Loucy (cell line): ENCODE results near the gene BICD2.

Experiments
- H2AFZ ChIP-seq: fragments of 200-600 bp; sonication (generic); 2 replicates; pipeline ENCODE4 v1.6.0; 2016; ENCODE audit warnings: antibody characterized with exemption, mild to moderate bottlenecking, low read length, moderate library complexity
- H3F3A ChIP-seq: fragments of 200-600 bp; 2 replicates; pipeline ENCODE4 v1.6.0; 2016; ENCODE audit warnings: antibody characterized with exemption, low read depth, mild to moderate bottlenecking
- H3K27me3 ChIP-seq: fragments of 200-600 bp; sonication (generic); 2 replicates; pipeline ENCODE4 v1.6.1; 2014; ENCODE audit warnings: low read length, mild to moderate bottlenecking; ENCODE audit not compliant: insufficient read depth, poor library complexity, severe bottlenecking
- H3K36me3 ChIP-seq: fragments of 200-600 bp; sonication (generic); 2 replicates; pipeline ENCODE4 v1.6.1; 2016; ENCODE audit warnings: low read length; ENCODE audit not compliant: insufficient read depth
- H3K4me1 ChIP-seq: fragments of 200-600 bp; sonication (generic); 2 replicates; pipeline ENCODE4 v1.5.1; 2014; ENCODE audit warnings: low read length, mild to moderate bottlenecking; ENCODE audit not compliant: insufficient read depth, poor library complexity, severe bottlenecking
- H3K4me2 ChIP-seq: fragments of 200-600 bp; sonication (generic); 2 replicates; pipeline ENCODE4 v1.6.0; 2014; ENCODE audit warnings: antibody characterized with exemption, low read length, low read depth, mild to moderate bottlenecking; ENCODE audit not compliant: poor library complexity, severe bottlenecking
- H3K4me3 ChIP-seq: fragments of 200-600 bp; sonication (generic); 2 replicates; pipeline ENCODE4 v1.5.1; 2014; ENCODE audit warnings: low read length, mild to moderate bottlenecking, mixed read lengths; ENCODE audit not compliant: poor library complexity, severe bottlenecking
- H3K79me2 ChIP-seq: fragments of 200-600 bp; sonication (generic); 2 replicates; pipeline ENCODE4 v1.6.1; 2014; ENCODE audit warnings: low read length; ENCODE audit not compliant: insufficient read depth
- H3K9ac ChIP-seq: fragments of 200-600 bp; sonication (generic); 2 replicates; pipeline ENCODE4 v1.6.0; 2014; ENCODE audit warnings: mild to moderate bottlenecking, low read depth, low read length, moderate library complexity; ENCODE audit not compliant: poor library complexity, severe bottlenecking
- H3K9me2 ChIP-seq: fragments of 200-600 bp; sonication (generic); replicated peaks from 2 replicates; pipeline ENCODE4 v1.6.1; 2016; ENCODE audit warnings: low read depth, low read length, mixed read lengths
- H3K9me3 ChIP-seq: fragments of 200-600 bp; sonication (generic); 2 replicates; pipeline ENCODE4 v1.6.1; 2014; ENCODE audit warnings: mild to moderate bottlenecking, antibody characterized with exemption, low read length, low read depth; ENCODE audit not compliant: insufficient read depth
- H4K20me1 ChIP-seq: fragments of 200-600 bp; sonication (generic); 2 replicates; pipeline ENCODE4 v1.6.0; 2014; ENCODE audit warnings: antibody characterized with exemption, low read length, mild to moderate bottlenecking; ENCODE audit not compliant: insufficient read depth, poor library complexity, severe bottlenecking
- EZH2phosphoT487 ChIP-seq: fragments of 200-600 bp; IDR thresholded peaks from 2 replicates; pipeline ENCODE4 v1.6.1; 2018; ENCODE audit warnings: antibody characterized with exemption, mild to moderate bottlenecking, moderate library complexity, borderline replicate concordance
- TF ChIP-seq, protein P1 (sequence below): fragments of 200-600 bp; sonication (generic); conservative IDR thresholded peaks from 2 replicates; pipeline ENCODE4 v1.5.1; 2014; ENCODE audit warnings: mild to moderate bottlenecking, antibody characterized with exemption, low read length

Gene BICD2

DNA sequence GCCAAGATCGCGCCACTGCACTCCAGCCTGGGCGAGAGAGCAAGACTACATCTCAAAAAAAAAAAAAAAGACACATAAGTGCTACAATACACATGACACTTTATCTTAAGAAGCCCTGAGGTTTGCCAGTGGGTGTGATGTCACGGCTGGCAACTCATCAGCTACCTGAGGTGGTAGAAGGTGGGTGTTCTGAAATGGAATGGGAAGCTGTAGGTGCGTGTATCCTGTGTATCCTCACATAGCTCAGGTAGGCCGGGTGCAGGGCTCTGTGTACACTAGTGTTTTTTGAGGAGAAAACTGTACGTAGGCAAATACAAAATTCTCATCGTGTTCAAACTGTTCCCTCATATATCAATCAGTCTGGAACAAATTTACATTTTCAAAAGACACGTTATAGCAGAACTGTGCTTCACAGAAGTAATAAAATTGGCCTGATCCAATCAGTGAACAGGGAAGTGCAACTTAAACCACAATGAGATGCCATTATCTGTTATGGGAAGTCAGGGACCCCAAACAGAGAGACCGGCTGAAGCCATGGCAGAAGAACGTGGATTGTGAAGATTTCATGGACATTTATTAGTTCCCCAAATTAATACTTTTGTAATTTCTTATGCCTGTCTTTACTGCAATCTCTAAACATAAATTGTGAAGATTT, 10.4 kb downstream of the BICD2 start:
- Histone ChIP-seq H3K9me3 (peaks cover 7% of the 10 kb centered on the region), H3K27me3 (no peaks in the 10 kb centered on the region), H3F3A (peaks cover 8% of the 10 kb centered on the region), H2AFZ (no peak overlapping the region), H3K9ac (no peak overlapping the region), H3K4me3 (no peak overlapping the region), H3K9me2 (no peaks in the 10 kb centered on the region), H4K20me1 (peaks cover 43% of the 10 kb centered on the region), H3K4me2 (no peak overlapping the region), H3K36me3 (peaks cover 6% of the 10 kb centered on the region; the same call in 1 of the 2 replicates), H3K4me1 (peaks cover 18% of the 10 kb centered on the region), H3K79me2 (peaks cover 70% of the 10 kb centered on the region)
- TF ChIP-seq, protein P1, sequence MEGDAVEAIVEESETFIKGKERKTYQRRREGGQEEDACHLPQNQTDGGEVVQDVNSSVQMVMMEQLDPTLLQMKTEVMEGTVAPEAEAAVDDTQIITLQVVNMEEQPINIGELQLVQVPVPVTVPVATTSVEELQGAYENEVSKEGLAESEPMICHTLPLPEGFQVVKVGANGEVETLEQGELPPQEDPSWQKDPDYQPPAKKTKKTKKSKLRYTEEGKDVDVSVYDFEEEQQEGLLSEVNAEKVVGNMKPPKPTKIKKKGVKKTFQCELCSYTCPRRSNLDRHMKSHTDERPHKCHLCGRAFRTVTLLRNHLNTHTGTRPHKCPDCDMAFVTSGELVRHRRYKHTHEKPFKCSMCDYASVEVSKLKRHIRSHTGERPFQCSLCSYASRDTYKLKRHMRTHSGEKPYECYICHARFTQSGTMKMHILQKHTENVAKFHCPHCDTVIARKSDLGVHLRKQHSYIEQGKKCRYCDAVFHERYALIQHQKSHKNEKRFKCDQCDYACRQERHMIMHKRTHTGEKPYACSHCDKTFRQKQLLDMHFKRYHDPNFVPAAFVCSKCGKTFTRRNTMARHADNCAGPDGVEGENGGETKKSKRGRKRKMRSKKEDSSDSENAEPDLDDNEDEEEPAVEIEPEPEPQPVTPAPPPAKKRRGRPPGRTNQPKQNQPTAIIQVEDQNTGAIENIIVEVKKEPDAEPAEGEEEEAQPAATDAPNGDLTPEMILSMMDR: no peak
- no peak for TF ChIP-seq EZH2phosphoT487

DNA sequence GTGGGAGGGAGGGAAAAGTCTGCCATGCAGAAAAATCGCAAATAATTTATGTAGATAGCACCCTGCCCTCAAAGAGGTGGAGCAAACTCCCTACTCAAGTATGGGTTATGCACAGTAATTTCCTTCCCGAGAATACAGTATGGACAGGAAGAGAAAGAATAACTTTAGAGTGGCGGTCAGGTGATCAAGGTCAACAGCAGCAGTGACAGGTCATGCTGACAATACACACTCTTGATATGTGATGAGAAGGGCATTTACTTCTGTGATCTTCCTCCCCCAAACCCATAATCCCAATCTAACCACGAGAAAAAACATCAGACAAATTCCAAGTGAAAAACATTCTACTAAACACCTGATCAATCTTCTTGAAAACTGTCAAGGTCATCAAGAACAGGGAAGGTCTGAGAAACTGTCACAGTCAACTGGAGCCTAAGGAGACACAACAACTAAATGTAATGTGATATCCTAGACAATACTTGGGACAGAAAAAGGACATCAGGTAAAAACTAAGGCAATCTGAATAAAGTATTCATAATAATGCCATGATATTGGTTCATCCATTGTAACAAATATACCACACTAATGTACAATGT, 11.7 kb downstream of the BICD2 start:
- peak overlapping the region; percentile 72 for H3K4me2 ChIP-seq
- H3K9ac ChIP-seq: no peak overlapping the region
- no peaks in the 10 kb centered on the region for H3K9me2 ChIP-seq
- H4K20me1 ChIP-seq: peaks cover 53% of the 10 kb centered on the region
- H3K9me3 ChIP-seq: peaks cover 7% of the 10 kb centered on the region
- H3K4me1 ChIP-seq: peaks cover 17% of the 10 kb centered on the region
- no peak overlapping the region for H2AFZ ChIP-seq
- peaks cover 8% of the 10 kb centered on the region for H3F3A ChIP-seq
- no peaks in the 10 kb centered on the region for H3K27me3 ChIP-seq
- H3K36me3 ChIP-seq: peaks cover 6% of the 10 kb centered on the region; the same call in 1 of the 2 replicates
- TF ChIP-seq, protein P1: no peak
- TF ChIP-seq EZH2phosphoT487: no peak
- peak overlapping the region; percentile 26 for H3K4me3 ChIP-seq
- H3K79me2 ChIP-seq: peaks cover 79% of the 10 kb centered on the region

DNA sequence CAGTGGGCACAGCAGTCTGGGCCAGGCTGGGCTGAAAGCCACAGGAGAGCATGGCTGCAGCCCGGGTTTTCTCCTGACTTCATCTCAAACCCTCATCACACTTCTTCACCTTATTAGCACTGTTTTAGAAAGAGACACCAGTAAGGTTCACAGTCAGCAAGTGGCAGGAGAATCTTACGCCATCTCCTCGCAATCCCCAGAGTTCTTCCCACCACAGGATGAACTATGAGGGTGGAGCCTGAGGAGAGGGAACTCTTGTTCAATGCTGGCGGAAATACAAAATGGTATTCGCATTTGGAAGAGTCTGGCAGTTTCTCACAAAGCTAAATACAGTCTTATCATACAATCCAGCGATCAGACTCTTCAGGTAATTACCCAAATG, 14.7 kb downstream of the BICD2 start:
- H3K4me2 ChIP-seq: no peak overlapping the region
- no peaks in the 10 kb centered on the region for H3K9me2 ChIP-seq
- peaks cover 87% of the 10 kb centered on the region for H3K79me2 ChIP-seq
- TF ChIP-seq, protein P1: no peak
- no peak for TF ChIP-seq EZH2phosphoT487
- H3K36me3 ChIP-seq: no peaks in the 10 kb centered on the region
- H3K4me3 ChIP-seq: no peak overlapping the region
- no peak overlapping the region for H3K9ac ChIP-seq
- H4K20me1 ChIP-seq: peaks cover 71% of the 10 kb centered on the region
- no peak overlapping the region for H2AFZ ChIP-seq
- peaks cover 8% of the 10 kb centered on the region for H3F3A ChIP-seq
- H3K9me3 ChIP-seq: peaks cover 7% of the 10 kb centered on the region
- H3K4me1 ChIP-seq: peaks cover 28% of the 10 kb centered on the region
- no peaks in the 10 kb centered on the region for H3K27me3 ChIP-seq
